ENCODE data around the gene TTLL4.

The TTLL4 gene

DNA sequence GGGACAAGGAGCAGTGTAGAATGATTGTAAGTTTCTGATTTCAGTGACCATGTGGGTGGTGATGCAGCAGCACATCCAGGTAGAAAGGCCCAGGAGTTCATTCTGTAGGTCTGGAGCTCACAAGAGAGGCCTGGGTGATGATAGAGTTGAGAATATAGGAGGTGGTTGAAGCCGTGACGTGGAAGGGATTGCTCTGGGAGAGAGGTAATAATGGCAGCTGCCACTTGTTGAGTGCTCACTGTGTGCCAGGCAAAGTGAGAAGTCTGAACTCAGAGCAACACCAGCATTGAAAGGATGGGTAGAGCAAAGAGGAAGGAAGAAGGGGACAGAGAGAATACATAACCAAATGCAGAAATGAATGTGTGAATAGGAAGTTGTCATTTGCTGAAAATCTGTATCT, 3.3 kb downstream of the TTLL4 start:
- DNase-seq (ENCODE audit: low read depth in 2 of 2): no peak

GRCh38 chr2:218716070-218716469, 5.4 kb downstream of the TTLL4 start:
- no peak for DNase-seq (ENCODE audit: low read depth in 2 of 2)

DNA sequence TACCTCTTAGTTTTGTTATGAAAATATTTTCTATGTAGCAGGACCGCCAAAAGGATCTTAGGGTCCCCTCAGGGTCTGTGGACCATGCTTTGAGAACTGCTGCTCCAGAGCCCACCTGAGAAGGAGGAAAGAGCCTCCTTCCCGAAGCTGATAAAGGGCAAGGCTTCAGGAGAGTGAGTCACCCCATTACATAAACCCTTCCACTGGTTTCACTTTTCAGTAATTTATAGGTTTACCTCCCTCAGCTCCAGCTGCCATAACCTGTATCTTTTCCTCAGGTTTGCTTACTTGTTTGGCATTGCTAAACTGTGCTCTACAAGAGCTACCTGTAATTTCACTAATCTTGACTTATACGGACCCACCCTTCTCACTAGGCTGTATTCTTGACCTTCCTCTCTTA, 6.6 kb downstream of the TTLL4 start:
- DNase-seq (ENCODE audit: low read depth in 2 of 2): no peak

GRCh38 chr2:218718058-218718457, 7.4 kb downstream of the TTLL4 start:
- DNase-seq (ENCODE audit: low read depth in 2 of 2): no peak

GRCh38 chr2:218719457-218719856, 8.8 kb downstream of the TTLL4 start:
- no peak for DNase-seq (ENCODE audit: low read depth in 2 of 2)

DNA sequence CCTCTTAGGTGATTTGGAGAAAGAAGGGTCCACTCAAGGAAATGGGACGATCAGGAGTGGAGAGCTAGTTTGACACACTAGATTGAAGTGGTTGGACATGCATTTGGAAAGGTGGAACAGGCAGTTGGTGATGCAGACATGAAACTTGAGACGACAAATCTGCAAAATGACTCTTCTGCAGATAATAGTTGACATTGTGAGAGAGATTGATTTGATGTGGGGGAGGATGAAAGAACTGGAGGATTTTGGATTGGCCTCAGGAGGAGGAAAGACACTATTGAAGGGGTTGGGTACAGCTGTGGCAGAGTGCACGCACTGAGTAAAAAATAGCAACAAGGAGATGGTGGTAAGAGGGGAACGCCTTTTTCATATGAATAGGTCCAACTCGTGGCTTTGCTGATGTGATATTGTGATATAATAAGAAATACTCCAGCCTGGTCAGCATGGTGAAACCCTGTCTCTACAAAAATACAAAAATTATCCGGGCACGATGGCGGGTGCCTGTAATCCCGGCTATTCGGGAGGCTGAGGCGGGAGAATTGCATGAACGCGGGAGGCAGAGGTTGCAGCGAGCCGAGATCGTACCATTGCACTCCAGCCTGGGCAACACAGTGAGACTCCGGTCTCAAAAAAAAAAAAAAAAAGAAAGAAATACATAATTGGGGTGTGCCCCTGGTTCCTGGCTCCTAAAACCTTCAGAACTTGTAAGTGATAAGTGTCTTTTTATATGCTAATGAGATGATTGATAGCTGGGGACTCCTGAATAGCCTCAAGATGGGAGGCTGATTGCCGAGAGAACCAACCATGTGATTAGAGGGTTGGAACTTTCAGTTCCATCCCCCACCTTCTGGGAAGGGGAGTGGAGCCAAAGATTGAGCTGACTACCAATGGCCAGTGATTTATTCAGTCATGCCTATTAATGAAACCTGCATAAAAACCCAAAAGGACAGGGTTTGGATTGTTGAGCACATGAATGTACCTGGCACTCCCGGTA, 9.7 kb downstream of the TTLL4 start:
- no peak for DNase-seq (ENCODE audit: low read depth in 2 of 2)

GRCh38 chr2:218721488-218721887, 10.9 kb downstream of the TTLL4 start:
- no peak for DNase-seq (ENCODE audit: low read depth in 2 of 2)

DNA sequence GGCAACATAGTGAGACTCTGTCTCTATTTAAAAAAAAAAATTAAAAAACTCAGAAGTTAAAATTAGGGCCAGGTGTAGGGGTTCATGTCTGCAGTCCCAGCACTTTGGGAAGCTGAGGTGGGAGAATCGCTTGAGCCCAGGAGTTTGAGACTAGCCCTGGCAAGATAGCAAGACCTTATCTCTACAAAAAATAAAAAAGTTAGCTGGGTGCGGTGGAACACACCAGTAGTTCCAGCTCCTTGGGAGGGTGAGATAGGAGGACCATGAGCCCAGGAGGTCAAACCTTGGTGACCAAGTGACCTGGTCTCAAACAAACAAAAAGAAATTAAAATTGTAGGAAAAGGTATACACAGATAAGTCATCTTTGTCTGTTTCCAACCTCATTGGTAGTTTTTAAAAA, 11.3 kb downstream of the TTLL4 start:
- DNase-seq (ENCODE audit: low read depth in 2 of 2): no peak

GRCh38 chr2:218722419-218722818, 11.8 kb downstream of the TTLL4 start:
- no peak for DNase-seq (ENCODE audit: low read depth in 2 of 2)

- DNase-seq (ENCODE audit: low read depth in 2 of 2): no peak
These were observed 12.5 kb downstream of the TTLL4 start for GRCh38 chr2:218722876-218723785.

- no peak for DNase-seq (ENCODE audit: low read depth in 2 of 2)
These were observed 15.5 kb downstream of the TTLL4 start for GRCh38 chr2:218726004-218726574.

DNA sequence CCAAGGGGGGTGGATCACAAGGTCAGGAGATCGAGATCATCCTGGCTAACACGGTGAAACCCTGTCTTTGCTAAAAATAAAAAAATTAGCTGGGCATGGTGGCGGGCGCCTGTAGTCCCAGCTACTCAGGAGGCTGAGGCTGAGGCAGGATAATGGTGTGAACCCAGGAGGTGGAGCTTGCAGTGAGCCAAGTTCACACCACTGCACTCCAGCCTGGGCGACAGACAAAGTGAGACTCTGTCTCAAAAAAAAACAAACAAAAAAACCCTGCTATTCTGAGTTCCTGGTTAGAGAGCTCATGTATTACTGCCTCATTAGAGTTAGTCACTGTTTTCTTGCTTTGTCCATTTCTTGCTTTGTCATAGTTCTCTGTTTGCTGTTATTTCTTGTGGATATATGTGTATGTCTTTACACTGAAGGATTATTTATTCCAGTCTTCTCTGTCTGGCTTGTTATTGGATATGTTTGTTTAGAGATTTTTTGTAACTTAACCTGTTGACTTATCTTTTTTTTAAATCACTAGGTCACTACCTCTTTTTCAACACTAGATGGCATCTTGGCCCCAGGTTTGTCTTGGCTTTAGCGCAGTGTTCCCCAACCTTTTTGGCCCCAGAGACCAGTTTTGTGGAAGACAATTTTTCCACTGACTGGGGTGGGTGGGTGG, 17.0 kb downstream of the TTLL4 start:
- DNase-seq (ENCODE audit: low read depth in 2 of 2): no peak

DNA sequence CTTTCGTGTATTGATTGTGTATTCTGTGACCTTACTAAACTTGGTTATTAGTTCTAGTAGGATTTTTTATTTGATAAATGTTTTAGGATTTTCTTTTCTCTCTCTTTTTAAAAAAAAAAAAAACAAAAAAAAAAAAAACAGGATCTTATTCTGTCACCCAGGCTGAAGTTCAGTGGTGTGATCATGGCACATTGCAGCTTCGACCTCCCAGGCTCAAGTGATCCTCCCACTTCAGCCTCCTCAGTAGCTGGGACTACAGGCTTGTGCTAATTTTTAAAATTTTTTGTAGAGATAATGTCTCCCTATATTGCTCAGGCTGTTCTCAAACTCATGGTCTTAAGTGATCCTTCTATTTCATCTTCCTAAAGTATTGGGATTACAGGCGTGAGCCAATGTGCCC, 19.0 kb downstream of the TTLL4 start:
- no peak for DNase-seq (ENCODE audit: low read depth in 2 of 2)

DNA sequence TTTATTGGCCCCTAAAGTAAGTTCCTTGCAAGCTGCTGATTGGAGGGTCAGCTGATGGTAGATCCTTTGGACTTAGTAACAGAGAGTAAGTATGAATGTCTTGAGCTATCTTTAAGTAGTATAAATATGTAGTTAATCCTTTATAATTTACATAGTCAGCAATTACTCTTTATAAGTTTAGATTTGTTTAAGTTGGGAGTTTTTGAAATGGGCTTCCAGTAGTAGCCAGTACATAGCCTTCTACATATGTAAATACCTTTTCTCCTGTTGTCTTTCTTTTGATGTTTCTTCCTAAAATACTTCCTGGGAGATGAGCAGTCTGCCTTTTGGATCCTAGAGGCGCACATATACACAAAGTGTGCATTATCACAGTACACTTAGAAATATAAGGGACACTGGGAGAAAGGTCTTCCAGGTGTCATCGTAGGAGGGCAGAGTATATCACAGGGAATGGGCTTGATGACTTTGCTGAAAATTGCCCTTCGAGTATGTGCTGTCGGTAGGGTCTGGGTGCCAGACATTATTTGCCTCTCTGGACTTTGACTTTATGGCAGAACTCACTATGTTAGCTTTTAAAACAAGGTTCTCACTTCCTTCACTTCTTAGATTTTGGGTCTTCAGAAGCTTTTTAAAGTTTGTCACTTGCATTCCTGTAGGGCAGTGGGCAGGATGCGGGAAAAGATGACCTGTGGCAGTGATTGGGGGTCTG, 21.6 kb downstream of the TTLL4 start:
- DNase-seq (ENCODE audit: low read depth in 2 of 2): no peak

- no peak for DNase-seq (ENCODE audit: low read depth in 2 of 2)
These were observed 22.1 kb downstream of the TTLL4 start for GRCh38 chr2:218732761-218733158.

DNA sequence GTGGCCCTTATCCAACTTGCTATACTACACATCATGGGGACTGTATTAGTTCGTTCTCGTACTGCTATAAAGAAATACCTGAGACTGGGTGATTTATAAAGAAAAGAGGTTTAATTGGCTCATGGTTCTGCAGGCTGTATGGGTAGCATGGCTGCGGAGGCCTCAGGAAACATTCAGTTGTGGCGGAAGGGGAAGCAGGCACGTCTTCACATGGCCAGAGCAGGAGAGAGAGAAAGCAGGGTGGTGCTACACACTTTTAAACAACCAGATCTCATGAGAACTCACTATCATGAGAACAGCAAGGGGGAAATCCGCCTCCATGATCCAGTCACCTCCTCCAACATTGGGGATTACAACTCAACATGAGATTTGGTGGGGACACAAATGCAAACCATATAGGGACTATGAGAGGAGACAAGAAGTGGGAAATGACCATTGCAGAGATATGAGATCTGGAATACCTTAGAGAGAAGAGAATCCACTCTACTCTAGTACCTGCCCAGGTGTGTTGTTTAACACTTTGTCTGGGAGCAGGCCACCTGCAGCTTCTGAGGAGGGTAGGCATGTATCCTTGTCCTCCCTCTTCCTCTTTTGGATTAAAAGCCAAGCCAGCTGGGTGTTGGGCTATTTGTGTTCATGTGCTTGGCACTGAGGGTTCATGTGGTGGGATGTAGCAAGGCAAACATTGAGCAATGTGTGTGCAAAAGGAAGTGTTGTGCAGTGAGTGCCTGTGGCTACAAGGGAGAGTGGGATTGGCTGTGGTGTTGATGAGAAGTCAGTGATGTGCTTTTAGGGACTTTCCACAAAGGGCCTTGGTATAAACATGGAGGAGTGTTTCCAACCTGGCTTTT, 22.8 kb downstream of the TTLL4 start:
- no peak for DNase-seq (ENCODE audit: low read depth in 2 of 2)

DNA sequence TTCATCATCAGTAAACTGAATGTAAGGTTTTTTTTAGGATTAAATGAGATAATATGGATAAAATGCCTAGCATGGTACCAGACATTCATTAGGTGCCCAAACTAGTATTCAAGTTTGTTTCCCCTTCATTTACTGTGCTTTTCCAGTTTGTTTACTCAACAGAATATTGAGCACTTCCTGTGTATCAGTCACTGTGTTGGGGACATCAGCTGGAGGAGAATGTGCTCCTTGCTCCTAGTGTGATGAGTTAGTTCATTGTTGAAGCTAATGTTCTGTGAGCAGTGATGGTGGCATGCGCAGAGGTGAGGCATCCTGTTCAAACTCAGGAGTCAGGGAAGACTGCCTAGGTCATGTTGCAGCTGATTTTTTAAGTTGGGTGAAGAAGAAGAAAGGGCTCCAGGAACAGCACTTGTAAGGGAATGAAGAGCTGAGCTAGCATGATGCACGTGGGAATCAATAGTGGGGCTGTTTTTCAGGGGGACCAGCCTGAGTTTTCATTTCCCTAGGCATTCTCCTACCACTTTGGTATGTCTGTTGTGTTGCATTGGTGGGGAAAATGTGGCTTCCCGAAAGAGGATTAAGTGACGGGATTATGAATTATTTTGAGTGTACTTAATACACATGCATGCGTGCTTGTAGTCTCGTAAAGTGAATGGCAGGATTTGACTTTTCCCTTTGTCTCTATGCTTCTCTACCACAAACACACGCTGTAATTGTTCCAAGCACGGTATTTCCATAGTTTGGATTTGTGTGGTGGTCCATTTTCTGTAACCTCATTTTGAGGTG, 23.7 kb downstream of the TTLL4 start:
- no peak for DNase-seq (ENCODE audit: low read depth in 2 of 2)

- no peak for DNase-seq (ENCODE audit: low read depth in 2 of 2)
These were observed 25.9 kb downstream of the TTLL4 start for GRCh38 chr2:218736531-218736930.

GRCh38 chr2:218743068-218743467, 32.4 kb downstream of the TTLL4 start:
- DNase-seq (ENCODE audit: low read depth in 2 of 2): no peak
